ENCODE data around the gene KLF6.

DNA sequence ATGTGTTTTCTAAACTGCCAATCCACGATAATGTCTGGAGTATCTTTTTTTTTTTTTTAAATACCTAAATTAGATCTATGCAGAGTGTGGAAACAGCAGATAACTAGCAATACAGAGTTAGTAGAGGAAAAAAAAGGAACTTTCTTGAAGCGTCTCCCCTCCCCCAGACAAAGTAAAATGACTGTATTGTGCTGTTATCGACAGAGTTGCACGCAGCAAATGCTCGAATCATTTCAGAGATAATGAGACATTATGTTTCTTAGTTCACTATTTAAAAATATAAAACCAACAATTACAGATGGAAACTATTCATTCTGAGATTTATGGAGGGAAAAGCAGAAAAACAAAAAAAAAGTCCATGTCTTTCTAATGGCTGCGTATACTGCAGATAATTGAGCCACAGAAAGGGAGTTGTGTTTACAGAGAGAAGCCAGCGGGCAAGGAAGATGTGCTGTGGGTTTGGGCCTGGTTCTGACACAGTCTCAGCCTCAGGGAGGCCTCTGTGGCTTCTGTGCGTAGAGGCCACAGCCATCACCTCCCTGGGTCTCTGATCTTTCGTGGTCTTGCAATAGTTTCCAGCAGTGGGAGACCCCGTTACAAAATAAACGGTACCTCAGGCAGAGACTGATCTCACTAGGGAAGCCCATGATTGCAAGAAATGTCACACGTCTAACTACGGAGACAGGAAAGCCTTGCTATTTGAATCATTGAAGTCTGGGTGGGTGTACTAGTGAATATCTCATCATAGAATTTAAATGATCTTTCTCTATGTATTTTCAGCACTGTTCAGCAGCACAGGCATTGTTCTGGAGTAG, 19.1 kb upstream of the KLF6 start:
- TF ChIP-seq, protein P1, sequence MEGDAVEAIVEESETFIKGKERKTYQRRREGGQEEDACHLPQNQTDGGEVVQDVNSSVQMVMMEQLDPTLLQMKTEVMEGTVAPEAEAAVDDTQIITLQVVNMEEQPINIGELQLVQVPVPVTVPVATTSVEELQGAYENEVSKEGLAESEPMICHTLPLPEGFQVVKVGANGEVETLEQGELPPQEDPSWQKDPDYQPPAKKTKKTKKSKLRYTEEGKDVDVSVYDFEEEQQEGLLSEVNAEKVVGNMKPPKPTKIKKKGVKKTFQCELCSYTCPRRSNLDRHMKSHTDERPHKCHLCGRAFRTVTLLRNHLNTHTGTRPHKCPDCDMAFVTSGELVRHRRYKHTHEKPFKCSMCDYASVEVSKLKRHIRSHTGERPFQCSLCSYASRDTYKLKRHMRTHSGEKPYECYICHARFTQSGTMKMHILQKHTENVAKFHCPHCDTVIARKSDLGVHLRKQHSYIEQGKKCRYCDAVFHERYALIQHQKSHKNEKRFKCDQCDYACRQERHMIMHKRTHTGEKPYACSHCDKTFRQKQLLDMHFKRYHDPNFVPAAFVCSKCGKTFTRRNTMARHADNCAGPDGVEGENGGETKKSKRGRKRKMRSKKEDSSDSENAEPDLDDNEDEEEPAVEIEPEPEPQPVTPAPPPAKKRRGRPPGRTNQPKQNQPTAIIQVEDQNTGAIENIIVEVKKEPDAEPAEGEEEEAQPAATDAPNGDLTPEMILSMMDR (tag by site-specific recombination; IDR thresholded peaks at IDR 0.05): no peak
- no peak for TF ChIP-seq ZNF140 (tag by site-specific recombination; IDR thresholded peaks at IDR 0.05)
- TF ChIP-seq WT1 (tag by site-specific recombination; IDR thresholded peaks at IDR 0.05): no peak
